ENCODE data around the gene ASCL4. TPM values are rescaled to one million over a fixed set of nuclear protein-coding genes. Genes with fewer than 3 reads are reported as not detected.

The ASCL4 gene
- total RNA-seq, 1 donor from 2014 or later, result not detected

- Histone ChIP-seq H3F3A (ENCODE audit: low read depth) (no peaks in the 10 kb centered on the region), H2AFZ (replicated peaks) (no peak overlapping the region), H3K36me3 (no peaks in the 10 kb centered on the region), H3K27ac (no peak overlapping the region), H4K20me1 (ENCODE audit: low read depth) (no peaks in the 10 kb centered on the region), H3K4me2 (no peak overlapping the region), H3K27me3 (no peaks in the 10 kb centered on the region), H3K4me1 (no peaks in the 10 kb centered on the region), H3K4me3 (no peak overlapping the region), H3K79me2 (ENCODE audit: low read depth) (no peaks in the 10 kb centered on the region), H3K9me3 (ENCODE audit: low read depth) (no peaks in the 10 kb centered on the region), H3K9ac (no peak overlapping the region)
- H3K4me1 Mint-ChIP-seq, result no peaks in the 10 kb centered on the region
- no peak overlapping the region for H3K4me3 Mint-ChIP-seq
- H3K36me3 Mint-ChIP-seq, result no peaks in the 10 kb centered on the region
- H3K27ac Mint-ChIP-seq, result no peak overlapping the region
- DNase-seq (ENCODE audit: low spot score), result no peak
- no peak for TF ChIP-seq EZH2 (IDR thresholded peaks at IDR 0.05)
- TF ChIP-seq EZH2phosphoT487 (IDR thresholded peaks at IDR 0.05), result no peak
- no peak for TF ChIP-seq CTCF (IDR thresholded peaks at IDR 0.05)
- H3K27me3 Mint-ChIP-seq (ENCODE audit: insufficient read depth, low read depth), result peaks cover 9% of the 10 kb centered on the region
- H3K9me3 Mint-ChIP-seq, result no peaks in the 10 kb centered on the region
Measured at GRCh38 chr12:107805488-107806180, 31.1 kb downstream of the ASCL4 start.

- no peaks in the 10 kb centered on the region for H3K79me2 ChIP-seq (ENCODE audit: low read depth)
- no peak overlapping the region for H3K27ac ChIP-seq
- Mint-ChIP-seq H3K27me3 (ENCODE audit: insufficient read depth, low read depth) (peaks cover 9% of the 10 kb centered on the region), H3K9me3 (no peaks in the 10 kb centered on the region), H3K36me3 (no peaks in the 10 kb centered on the region), H3K4me3 (no peak overlapping the region), H3K27ac (no peak overlapping the region), H3K4me1 (no peaks in the 10 kb centered on the region)
- no peaks in the 10 kb centered on the region for H3K9me3 ChIP-seq (ENCODE audit: low read depth)
- H2AFZ ChIP-seq (replicated peaks), result no peak overlapping the region
- H3K27me3 ChIP-seq, result no peaks in the 10 kb centered on the region
- no peak overlapping the region for H3K4me3 ChIP-seq
- no peaks in the 10 kb centered on the region for H3F3A ChIP-seq (ENCODE audit: low read depth)
- no peak for DNase-seq (ENCODE audit: low spot score)
- H3K9ac ChIP-seq, result no peak overlapping the region
- H3K4me1 ChIP-seq, result no peaks in the 10 kb centered on the region
- no peak overlapping the region for H3K4me2 ChIP-seq
- TF ChIP-seq CTCF (IDR thresholded peaks at IDR 0.05) (no peak), EZH2phosphoT487 (IDR thresholded peaks at IDR 0.05) (no peak), EZH2 (IDR thresholded peaks at IDR 0.05) (no peak)
- H3K36me3 ChIP-seq, result no peaks in the 10 kb centered on the region
- H4K20me1 ChIP-seq (ENCODE audit: low read depth), result no peaks in the 10 kb centered on the region
Measured at GRCh38 chr12:107807471-107808150, 33.1 kb downstream of the ASCL4 start.

- H3K4me1 Mint-ChIP-seq, result no peaks in the 10 kb centered on the region
- Histone ChIP-seq H3K9me3 (ENCODE audit: low read depth) (no peaks in the 10 kb centered on the region), H3K27ac (no peak overlapping the region), H3K27me3 (no peaks in the 10 kb centered on the region), H3K4me2 (no peak overlapping the region), H3K36me3 (no peaks in the 10 kb centered on the region), H3K4me3 (no peak overlapping the region), H4K20me1 (ENCODE audit: low read depth) (no peaks in the 10 kb centered on the region), H3K79me2 (ENCODE audit: low read depth) (no peaks in the 10 kb centered on the region), H3K4me1 (no peaks in the 10 kb centered on the region), H3F3A (ENCODE audit: low read depth) (no peaks in the 10 kb centered on the region), H3K9ac (no peak overlapping the region), H2AFZ (replicated peaks) (no peak overlapping the region)
- H3K9me3 Mint-ChIP-seq, result no peaks in the 10 kb centered on the region
- no peak overlapping the region for H3K27ac Mint-ChIP-seq
- no peak for DNase-seq (ENCODE audit: low spot score)
- H3K36me3 Mint-ChIP-seq, result no peaks in the 10 kb centered on the region
- H3K27me3 Mint-ChIP-seq (ENCODE audit: insufficient read depth, low read depth), result peaks cover 4% of the 10 kb centered on the region
- H3K4me3 Mint-ChIP-seq, result no peak overlapping the region
- TF ChIP-seq EZH2 (IDR thresholded peaks at IDR 0.05) (no peak), CTCF (IDR thresholded peaks at IDR 0.05) (no peak), EZH2phosphoT487 (IDR thresholded peaks at IDR 0.05) (no peak)
Measured at GRCh38 chr12:107817250-107817649, 42.7 kb downstream of the ASCL4 start.
